ENCODE results near the gene FEM1C. TPM values are rescaled to one million over a fixed set of nuclear protein-coding genes. Genes with fewer than 3 reads are reported as not detected.

The FEM1C gene
- total RNA-seq, 4 donors from 2014 or later, result 17.3 to 31.9 (median 28.2) TPM

DNA sequence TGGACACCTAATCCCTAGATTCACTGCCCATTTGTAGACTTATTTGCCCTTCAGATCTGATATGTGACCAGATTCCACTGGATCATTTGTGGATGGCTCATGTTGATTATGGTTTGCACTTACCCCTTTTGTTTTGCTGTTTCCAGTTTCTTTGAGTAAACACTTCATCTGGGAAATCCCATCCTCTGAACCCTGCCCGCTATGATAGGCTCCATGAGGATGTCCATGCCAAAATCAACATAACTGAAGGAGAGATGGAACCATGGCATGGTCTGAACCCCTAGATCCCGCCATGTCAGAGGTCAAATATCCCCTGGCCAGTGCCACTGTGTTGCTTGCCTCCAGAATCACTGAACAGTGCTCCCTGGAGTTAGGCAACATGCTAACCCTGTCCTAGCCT lies 11.7 kb upstream of the FEM1C start:
- no peaks in the 10 kb centered on the region for H3K9me3 ChIP-seq
- H3K27me3 ChIP-seq, result no peaks in the 10 kb centered on the region
- no peak overlapping the region for H3K4me3 ChIP-seq
- peaks cover 0 to 4% (median 0%) of the 10 kb centered on the region in 4 donors for H3K4me1 ChIP-seq
- TF ChIP-seq, protein P1, sequence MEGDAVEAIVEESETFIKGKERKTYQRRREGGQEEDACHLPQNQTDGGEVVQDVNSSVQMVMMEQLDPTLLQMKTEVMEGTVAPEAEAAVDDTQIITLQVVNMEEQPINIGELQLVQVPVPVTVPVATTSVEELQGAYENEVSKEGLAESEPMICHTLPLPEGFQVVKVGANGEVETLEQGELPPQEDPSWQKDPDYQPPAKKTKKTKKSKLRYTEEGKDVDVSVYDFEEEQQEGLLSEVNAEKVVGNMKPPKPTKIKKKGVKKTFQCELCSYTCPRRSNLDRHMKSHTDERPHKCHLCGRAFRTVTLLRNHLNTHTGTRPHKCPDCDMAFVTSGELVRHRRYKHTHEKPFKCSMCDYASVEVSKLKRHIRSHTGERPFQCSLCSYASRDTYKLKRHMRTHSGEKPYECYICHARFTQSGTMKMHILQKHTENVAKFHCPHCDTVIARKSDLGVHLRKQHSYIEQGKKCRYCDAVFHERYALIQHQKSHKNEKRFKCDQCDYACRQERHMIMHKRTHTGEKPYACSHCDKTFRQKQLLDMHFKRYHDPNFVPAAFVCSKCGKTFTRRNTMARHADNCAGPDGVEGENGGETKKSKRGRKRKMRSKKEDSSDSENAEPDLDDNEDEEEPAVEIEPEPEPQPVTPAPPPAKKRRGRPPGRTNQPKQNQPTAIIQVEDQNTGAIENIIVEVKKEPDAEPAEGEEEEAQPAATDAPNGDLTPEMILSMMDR (IDR thresholded peaks at IDR 0.05), result no peak
- no peak overlapping the region for H3K27ac ChIP-seq
- no peaks in the 10 kb centered on the region for H3K36me3 ChIP-seq
- no peak for DNase-seq

DNA sequence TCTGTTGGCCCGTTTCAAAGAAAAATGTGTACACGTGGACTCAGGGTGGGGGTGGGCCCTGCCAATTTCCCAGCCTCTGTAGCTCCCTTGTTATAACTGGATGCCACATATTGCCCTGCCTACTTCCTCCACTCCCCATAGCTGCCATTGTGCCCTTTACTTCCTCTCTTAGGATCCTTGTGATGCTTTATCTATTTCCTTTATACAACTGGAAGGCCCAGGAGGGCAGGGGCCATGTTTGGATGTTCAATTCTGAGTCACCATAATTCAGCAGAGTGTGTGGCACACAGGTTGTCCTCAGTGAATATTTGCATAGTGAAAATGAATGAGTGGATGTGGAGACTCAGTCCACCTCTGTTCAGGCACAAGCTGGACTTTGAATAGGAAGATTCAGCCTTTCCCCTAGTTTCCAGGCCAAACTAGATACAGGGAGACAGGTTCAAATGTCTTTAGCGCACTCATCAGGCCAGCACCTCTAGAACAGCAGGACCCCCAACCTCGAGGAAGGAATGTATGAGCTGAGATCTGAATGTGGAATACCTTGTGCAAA lies 10.6 kb upstream of the FEM1C start:
- H3K4me1 ChIP-seq, result peaks cover 0 to 4% (median 0%) of the 10 kb centered on the region in 4 donors
- TF ChIP-seq POLR2A (IDR thresholded peaks at IDR 0.05), result no peak
- TF ChIP-seq, protein P1 (IDR thresholded peaks at IDR 0.05), result no peak
- H3K9me3 ChIP-seq, result no peaks in the 10 kb centered on the region
- H3K4me3 ChIP-seq, result no peak overlapping the region
- DNase-seq, result peak in 1 of 3 donors; percentile 51
- H3K27me3 ChIP-seq, result no peaks in the 10 kb centered on the region
- H3K27ac ChIP-seq, result no peak overlapping the region
- H3K36me3 ChIP-seq, result no peaks in the 10 kb centered on the region

DNA sequence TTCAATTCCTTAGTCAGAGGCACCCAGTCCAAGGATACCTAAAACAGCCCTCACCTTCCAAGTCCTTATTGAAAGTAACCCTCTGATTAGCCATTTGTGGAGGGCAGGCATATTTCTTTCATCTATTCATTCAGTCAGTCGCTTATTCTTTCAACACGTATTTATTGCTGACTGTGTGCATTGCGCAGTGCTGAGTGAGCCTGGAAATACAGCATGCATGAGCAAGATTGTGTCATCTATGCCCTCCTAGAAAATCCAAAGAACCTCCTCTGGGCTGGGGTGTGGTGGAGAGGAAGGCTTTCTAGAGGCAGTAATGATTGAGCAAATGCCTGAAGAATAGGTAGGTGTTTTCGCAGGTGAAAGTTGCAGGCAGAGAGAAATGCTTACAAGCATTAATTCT lies 8.5 kb upstream of the FEM1C start:
- no peaks in the 10 kb centered on the region for H3K27me3 ChIP-seq
- H3K36me3 ChIP-seq, result no peaks in the 10 kb centered on the region
- no peak overlapping the region for H3K4me3 ChIP-seq
- H3K4me1 ChIP-seq, result peaks cover 0 to 1% (median 0%) of the 10 kb centered on the region in 4 donors
- TF ChIP-seq, protein P1 (IDR thresholded peaks at IDR 0.05), result no peak
- no peak for TF ChIP-seq POLR2A (IDR thresholded peaks at IDR 0.05)
- H3K9me3 ChIP-seq, result no peaks in the 10 kb centered on the region
- no peak overlapping the region for H3K27ac ChIP-seq
- no peak for DNase-seq

DNA sequence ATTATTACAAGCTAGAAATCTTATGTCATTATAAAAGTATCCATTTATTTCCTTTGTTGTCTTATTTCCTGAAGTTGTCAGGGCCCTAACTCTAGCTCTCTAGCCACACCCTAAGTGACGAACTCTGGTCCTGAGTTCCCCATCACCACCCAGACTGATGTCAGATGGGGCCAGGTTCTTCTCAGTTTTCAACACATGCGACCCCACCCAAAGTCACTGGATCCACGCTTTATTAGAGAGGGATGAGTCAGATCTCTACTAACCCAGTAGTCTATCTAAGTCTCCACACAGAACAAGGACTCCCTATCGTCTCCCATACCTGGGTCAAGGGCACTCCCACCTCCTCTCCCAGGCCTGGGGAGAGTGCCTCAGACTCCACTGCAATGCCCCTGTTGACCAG lies 6.8 kb upstream of the FEM1C start:
- TF ChIP-seq, protein P1 (IDR thresholded peaks at IDR 0.05), result no peak
- no peak for TF ChIP-seq POLR2A (IDR thresholded peaks at IDR 0.05)
- H3K36me3 ChIP-seq, result no peaks in the 10 kb centered on the region
- no peaks in the 10 kb centered on the region for H3K27me3 ChIP-seq
- H3K4me3 ChIP-seq, result no peak overlapping the region
- no peaks in the 10 kb centered on the region for H3K4me1 ChIP-seq
- peak in 1 of 3 donors; percentile 66 for DNase-seq
- H3K9me3 ChIP-seq, result no peaks in the 10 kb centered on the region
- peak overlapping the region in 1 of 4 donors; percentile 61 for H3K27ac ChIP-seq

DNA sequence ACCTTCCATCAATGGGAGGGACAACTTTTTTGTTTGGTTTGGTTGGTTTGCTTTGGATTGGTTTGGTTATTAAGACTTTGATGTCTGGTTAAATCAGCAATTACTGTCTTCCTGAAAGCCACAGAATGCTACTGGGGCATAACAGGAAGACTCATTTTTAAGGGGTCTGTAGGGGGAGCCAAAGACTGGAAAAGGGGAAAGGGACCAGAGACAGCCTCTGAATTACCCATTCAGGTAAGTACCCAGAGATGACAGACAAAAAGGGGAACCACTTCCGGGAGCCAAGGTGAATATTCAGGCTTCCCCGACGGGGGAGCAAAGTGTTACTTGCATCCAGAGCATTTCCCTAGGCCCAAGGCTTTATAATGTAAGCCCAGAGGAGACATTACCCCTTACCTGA lies 4.6 kb upstream of the FEM1C start:
- Histone ChIP-seq H3K36me3 (no peaks in the 10 kb centered on the region), H3K4me3 (no peak overlapping the region), H3K4me1 (no peaks in the 10 kb centered on the region), H3K27me3 (no peaks in the 10 kb centered on the region), H3K27ac (no peak overlapping the region), H3K9me3 (no peaks in the 10 kb centered on the region)
- DNase-seq, result no peak
- TF ChIP-seq POLR2A (IDR thresholded peaks at IDR 0.05), result no peak
- TF ChIP-seq, protein P1 (IDR thresholded peaks at IDR 0.05), result no peak

DNA sequence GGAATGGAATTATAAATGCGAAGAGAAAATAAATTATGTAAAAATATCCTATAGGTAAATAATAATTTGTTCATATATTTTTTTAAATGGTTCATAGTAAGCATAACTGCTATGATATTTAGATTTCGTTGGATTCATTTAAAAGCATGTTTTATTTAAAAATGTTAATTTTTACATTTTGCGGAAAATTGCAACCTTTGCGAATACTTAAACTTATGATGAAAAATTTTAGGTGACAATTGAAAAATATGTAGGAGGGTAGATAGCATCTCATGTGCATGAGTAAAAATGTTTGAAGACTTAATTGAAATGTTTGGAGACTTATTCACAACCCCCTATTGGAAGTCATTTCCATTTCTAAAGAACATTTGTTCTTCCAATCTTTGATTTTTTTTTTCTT lies 4.1 kb upstream of the FEM1C start:
- TF ChIP-seq, protein P1 (IDR thresholded peaks at IDR 0.05), result no peak
- no peak for TF ChIP-seq POLR2A (IDR thresholded peaks at IDR 0.05)
- no peaks in the 10 kb centered on the region for H3K27me3 ChIP-seq
- H3K4me3 ChIP-seq, result no peak overlapping the region
- no peaks in the 10 kb centered on the region for H3K4me1 ChIP-seq
- no peak overlapping the region for H3K27ac ChIP-seq
- no peak for DNase-seq
- no peaks in the 10 kb centered on the region for H3K36me3 ChIP-seq
- H3K9me3 ChIP-seq, result no peaks in the 10 kb centered on the region
